GM18526 (cell line): Measurements from ENCODE around the gene UMODL1.

Experiments used
- POLR2A ChIP-seq: IDR thresholded peaks from 3 replicates; pipeline ENCODE4 v1.6.1; 2011; ENCODE audit not compliant: insufficient read length; ENCODE audit errors: extremely low read depth

UMODL1 gene

GRCh38 chr21:42108554-42109340, 37.6 kb downstream of the UMODL1 start:
- no peak for TF ChIP-seq POLR2A

GRCh38 chr21:42109473-42109872, 38.4 kb downstream of the UMODL1 start:
- TF ChIP-seq POLR2A = no peak

GRCh38 chr21:42109873-42110525, 38.9 kb downstream of the UMODL1 start:
- TF ChIP-seq POLR2A = no peak

- TF ChIP-seq POLR2A = no peak
Observed at GRCh38 chr21:42110691-42111469, 39.8 kb downstream of the UMODL1 start.

GRCh38 chr21:42111470-42111743, 40.3 kb downstream of the UMODL1 start:
- TF ChIP-seq POLR2A = no peak

- no peak for TF ChIP-seq POLR2A
Observed at GRCh38 chr21:42111811-42112210, 40.7 kb downstream of the UMODL1 start.

GRCh38 chr21:42112238-42112637, 41.1 kb downstream of the UMODL1 start:
- no peak for TF ChIP-seq POLR2A

- TF ChIP-seq POLR2A = no peak
Observed at GRCh38 chr21:42112857-42113256, 41.7 kb downstream of the UMODL1 start.

- TF ChIP-seq POLR2A = no peak
Observed at GRCh38 chr21:42113926-42114409, 42.9 kb downstream of the UMODL1 start.

GRCh38 chr21:42114646-42115045, 43.5 kb downstream of the UMODL1 start:
- no peak for TF ChIP-seq POLR2A

- TF ChIP-seq POLR2A = no peak
Observed at GRCh38 chr21:42115136-42115683, 44.1 kb downstream of the UMODL1 start.

GRCh38 chr21:42117229-42117966, 46.3 kb downstream of the UMODL1 start:
- no peak for TF ChIP-seq POLR2A

- no peak for TF ChIP-seq POLR2A
Observed at GRCh38 chr21:42117967-42118780, 47.1 kb downstream of the UMODL1 start.

GRCh38 chr21:42118901-42119300, 47.8 kb downstream of the UMODL1 start:
- TF ChIP-seq POLR2A = no peak
